Measurements from ENCODE around the gene ARMC10. TPM values are rescaled to one million over a fixed set of nuclear protein-coding genes. Genes with fewer than 3 reads are reported as not detected.

ARMC10 gene
- total and polyA plus RNA-seq, 9 of the 15 experiments (the other 6 are each of a cell fraction or from before 2014, with no cell fraction given), result 17.0 to 113 (median 72.6) TPM

DNA sequence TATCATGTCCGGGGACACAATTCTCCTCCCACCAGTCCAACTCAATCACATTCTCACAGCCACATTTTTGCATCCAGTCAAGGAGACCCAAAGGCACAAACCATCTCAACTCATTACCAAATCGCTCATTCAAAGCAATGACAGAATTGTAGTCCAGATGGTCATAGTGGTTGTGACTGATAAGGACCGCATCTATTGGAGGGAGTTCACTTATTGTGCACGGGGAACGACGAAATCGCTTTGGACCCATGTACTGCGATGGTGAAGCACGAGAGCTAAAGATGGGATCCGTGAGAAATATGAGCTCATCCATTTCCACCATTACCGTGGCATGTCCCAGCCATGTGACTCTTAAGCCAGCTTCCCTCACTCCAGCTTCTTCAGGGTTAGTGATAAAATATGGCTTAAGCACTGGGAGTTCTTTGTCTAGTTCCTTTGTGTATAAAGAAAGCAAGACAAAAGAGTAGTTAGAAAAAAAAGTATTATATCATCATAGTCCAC, 44.9 kb downstream of the ARMC10 start (continued):
- TF ChIP-seq, protein P1, sequence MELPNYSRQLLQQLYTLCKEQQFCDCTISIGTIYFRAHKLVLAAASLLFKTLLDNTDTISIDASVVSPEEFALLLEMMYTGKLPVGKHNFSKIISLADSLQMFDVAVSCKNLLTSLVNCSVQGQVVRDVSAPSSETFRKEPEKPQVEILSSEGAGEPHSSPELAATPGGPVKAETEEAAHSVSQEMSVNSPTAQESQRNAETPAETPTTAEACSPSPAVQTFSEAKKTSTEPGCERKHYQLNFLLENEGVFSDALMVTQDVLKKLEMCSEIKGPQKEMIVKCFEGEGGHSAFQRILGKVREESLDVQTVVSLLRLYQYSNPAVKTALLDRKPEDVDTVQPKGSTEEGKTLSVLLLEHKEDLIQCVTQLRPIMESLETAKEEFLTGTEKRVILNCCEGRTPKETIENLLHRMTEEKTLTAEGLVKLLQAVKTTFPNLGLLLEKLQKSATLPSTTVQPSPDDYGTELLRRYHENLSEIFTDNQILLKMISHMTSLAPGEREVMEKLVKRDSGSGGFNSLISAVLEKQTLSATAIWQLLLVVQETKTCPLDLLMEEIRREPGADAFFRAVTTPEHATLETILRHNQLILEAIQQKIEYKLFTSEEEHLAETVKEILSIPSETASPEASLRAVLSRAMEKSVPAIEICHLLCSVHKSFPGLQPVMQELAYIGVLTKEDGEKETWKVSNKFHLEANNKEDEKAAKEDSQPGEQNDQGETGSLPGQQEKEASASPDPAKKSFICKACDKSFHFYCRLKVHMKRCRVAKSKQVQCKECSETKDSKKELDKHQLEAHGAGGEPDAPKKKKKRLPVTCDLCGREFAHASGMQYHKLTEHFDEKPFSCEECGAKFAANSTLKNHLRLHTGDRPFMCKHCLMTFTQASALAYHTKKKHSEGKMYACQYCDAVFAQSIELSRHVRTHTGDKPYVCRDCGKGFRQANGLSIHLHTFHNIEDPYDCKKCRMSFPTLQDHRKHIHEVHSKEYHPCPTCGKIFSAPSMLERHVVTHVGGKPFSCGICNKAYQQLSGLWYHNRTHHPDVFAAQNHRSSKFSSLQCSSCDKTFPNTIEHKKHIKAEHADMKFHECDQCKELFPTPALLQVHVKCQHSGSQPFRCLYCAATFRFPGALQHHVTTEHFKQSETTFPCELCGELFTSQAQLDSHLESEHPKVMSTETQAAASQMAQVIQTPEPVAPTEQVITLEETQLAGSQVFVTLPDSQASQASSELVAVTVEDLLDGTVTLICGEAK (IDR thresholded peaks at IDR 0.05), result no peak
- TF ChIP-seq, protein P1 (CRISPR knock-in tag; IDR thresholded peaks at IDR 0.05), result no peak
- TF ChIP-seq FOXM1 (IDR thresholded peaks at IDR 0.05; ENCODE audit: low read depth) (peak; percentile 95), FOXM1 (CRISPR knock-in tag; IDR thresholded peaks at IDR 0.05; ENCODE audit: low read depth) (no peak), RBM39 (optimal IDR thresholded peaks at IDR 0.05; ENCODE audit: low read depth, low read length) (no peak), STAG1 (CRISPR knock-in tag; IDR thresholded peaks at IDR 0.05; ENCODE audit: borderline replicate concordance) (no peak), BACH1 (tag; IDR thresholded peaks at IDR 0.05) (0 out of 2 replicates have a peak, but pooled peaks have one; percentile 33), RNF2 (IDR thresholded peaks at IDR 0.05) (peak; percentile 96), ZNF445 (CRISPR knock-in tag; IDR thresholded peaks at IDR 0.05; ENCODE audit: low read depth) (no peak), RAD51 (IDR thresholded peaks at IDR 0.05; ENCODE audit: borderline replicate concordance, low read depth) (peak; percentile 79), RREB1 (CRISPR knock-in tag; IDR thresholded peaks at IDR 0.05) (0 out of 2 replicates have a peak, but pooled peaks have one; percentile 73), CBX3 (IDR thresholded peaks at IDR 0.05; ENCODE audit: borderline replicate concordance in 1 of 2, low read length in 2 of 2) (peak in 1 of 2 experiments; percentile 97; a peak in 2 of 3 replicates)
- TF ChIP-seq, protein P2, sequence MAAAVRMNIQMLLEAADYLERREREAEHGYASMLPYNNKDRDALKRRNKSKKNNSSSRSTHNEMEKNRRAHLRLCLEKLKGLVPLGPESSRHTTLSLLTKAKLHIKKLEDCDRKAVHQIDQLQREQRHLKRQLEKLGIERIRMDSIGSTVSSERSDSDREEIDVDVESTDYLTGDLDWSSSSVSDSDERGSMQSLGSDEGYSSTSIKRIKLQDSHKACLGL (CRISPR knock-in tag; IDR thresholded peaks at IDR 0.05; ENCODE audit: borderline replicate concordance, poor library complexity, severe bottlenecking), result no peak

Data from K562 (cell line).